IMR-90 (cell line): ENCODE data around the gene MPP2. TPM values are rescaled to one million over a fixed set of nuclear protein-coding genes. Genes with fewer than 3 reads are reported as not detected.

ENCODE experiments used
- ATAC-seq: fragments of 200-7000 bp; cut with Tn5 transposase; 2 replicates; pipeline ENCODE4 v1.9.1; 2020; ENCODE audit warnings: low read depth, mild to moderate bottlenecking, moderate library complexity
- BruUV-seq: library from RNA; stranded (reverse); fragments of 400-500 nt; replicated peaks from 2 replicates; lab custom pipeline; 2021; lab: Mats Ljungman, UMichigan
- CTCF ChIA-PET: fragments of 300-600 bp; formaldehyde crosslinking; extraction: SDS; loops from one replicate; lab custom pipeline; 2021; ENCODE audit warnings: antibody characterized with exemption; lab: Yijun Ruan, JAX
- POLR2A ChIA-PET: fragments of 300-600 bp; sonication (Branson Sonifier 250); formaldehyde crosslinking; loops from one replicate; lab custom pipeline; 2022; ENCODE audit warnings: antibody characterized with exemption; ENCODE audit not compliant: unreplicated experiment; lab: Charles Lee
- DNase-seq: peaks from one replicate; pipeline ENCODE4 v3.0.0; 2013
- H2AFZ ChIP-seq: replicated peaks from 2 replicates; pipeline ENCODE3; 2013; ENCODE audit warnings: low read length, mild to moderate bottlenecking; ENCODE audit not compliant: poor library complexity
- H2AK5ac ChIP-seq: 2 replicates; pipeline ENCODE4 v1.6.1; 2013; ENCODE audit warnings: low read depth, low read length, inconsistent platforms
- H2AK9ac ChIP-seq: replicated peaks from 2 replicates; pipeline ENCODE3; 2013; ENCODE audit warnings: mild to moderate bottlenecking, low read depth, low read length, moderate library complexity; ENCODE audit not compliant: poor library complexity
- H2BK120ac ChIP-seq: 2 replicates; pipeline ENCODE4 v1.6.1; 2013; ENCODE audit warnings: low read depth, low read length, inconsistent platforms
- H2BK15ac ChIP-seq: 3 replicates; pipeline ENCODE4 v1.6.1; 2013; ENCODE audit warnings: low read depth, low read length, inconsistent platforms
- H2BK20ac ChIP-seq: 2 replicates; pipeline ENCODE4 v1.6.1; 2013; ENCODE audit warnings: low read depth, mild to moderate bottlenecking, inconsistent platforms, low read length, moderate library complexity
- H2BK5ac ChIP-seq: 2 replicates; pipeline ENCODE4 v1.6.1; 2013; ENCODE audit warnings: mild to moderate bottlenecking, low read depth, low read length, inconsistent platforms; ENCODE audit not compliant: poor library complexity, severe bottlenecking
- H3K14ac ChIP-seq: replicated peaks from 2 replicates; pipeline ENCODE4 v1.6.1; 2013; ENCODE audit warnings: low read depth, low read length, inconsistent platforms
- H3K18ac ChIP-seq: 2 replicates; pipeline ENCODE4 v1.6.1; 2013; ENCODE audit warnings: low read depth, low read length, control low read depth
- H3K23ac ChIP-seq: 2 replicates; pipeline ENCODE4 v1.6.1; 2013; ENCODE audit warnings: low read depth, low read length, inconsistent platforms
- H3K27ac ChIP-seq: 2 replicates; pipeline ENCODE4 v1.5.1; 2013; ENCODE audit warnings: mild to moderate bottlenecking, control low read depth, low read length; ENCODE audit not compliant: insufficient read depth
- H3K27me3 ChIP-seq: 2 replicates; pipeline ENCODE4 v1.6.1; 2013; ENCODE audit warnings: low read length; ENCODE audit not compliant: control insufficient read depth, insufficient read depth
- H3K36me3 ChIP-seq: 2 replicates; pipeline ENCODE4 v1.6.1; 2013; ENCODE audit warnings: low read length, mixed read lengths; ENCODE audit not compliant: control insufficient read depth, insufficient read depth
- H3K4ac ChIP-seq: 2 replicates; pipeline ENCODE4 v1.6.1; 2013; ENCODE audit warnings: low read depth, low read length, inconsistent platforms
- H3K4me1 ChIP-seq: 2 replicates; pipeline ENCODE4 v1.6.1; 2013; ENCODE audit warnings: low read length, mixed read lengths; ENCODE audit not compliant: control insufficient read depth, insufficient read depth
- H3K4me2 ChIP-seq: 2 replicates; pipeline ENCODE4 v1.6.1; 2013; ENCODE audit warnings: low read depth, mild to moderate bottlenecking, control low read depth, low read length, moderate library complexity
- H3K4me3 ChIP-seq: 2 replicates; pipeline ENCODE4 v1.5.1; 2013; ENCODE audit warnings: low read depth, mild to moderate bottlenecking, control low read depth, low read length, moderate library complexity; ENCODE audit not compliant: insufficient read depth
- H3K56ac ChIP-seq: 2 replicates; pipeline ENCODE4 v1.6.1; 2013; ENCODE audit warnings: low read length, inconsistent platforms; ENCODE audit not compliant: insufficient read depth; ENCODE audit errors: extremely low read depth
- H3K79me1 ChIP-seq, 2 experiments: 2 replicates each; pipeline ENCODE4 v1.6.1; 2013; ENCODE audit warnings: low read length in 2 of 2, inconsistent platforms in 1 of 2, low read depth in 1 of 2
- H3K9ac ChIP-seq: 2 replicates; pipeline ENCODE4 v1.6.1; 2013; ENCODE audit warnings: low read depth, low read length, control low read depth
- H3K9me1 ChIP-seq: 2 replicates; pipeline ENCODE4 v1.6.1; 2013; ENCODE audit warnings: low read length, inconsistent platforms; ENCODE audit not compliant: insufficient read depth
- H3K9me3 ChIP-seq: 2 replicates; pipeline ENCODE4 v1.6.1; 2013; ENCODE audit warnings: low read length; ENCODE audit not compliant: control insufficient read depth, insufficient read depth
- H4K20me1 ChIP-seq: 2 replicates; pipeline ENCODE4 v1.6.1; 2013; ENCODE audit warnings: low read length, inconsistent platforms; ENCODE audit not compliant: insufficient read depth
- H4K5ac ChIP-seq: 2 replicates; pipeline ENCODE4 v1.6.1; 2013; ENCODE audit warnings: mild to moderate bottlenecking, low read depth, low read length, control low read depth
- H4K8ac ChIP-seq, 2 experiments: 2 replicates each; pipeline ENCODE4 v1.6.1; 2013; ENCODE audit warnings: low read depth in 2 of 2, low read length in 2 of 2, control low read depth in 1 of 2, inconsistent platforms in 1 of 2
- H4K91ac ChIP-seq: 2 replicates; pipeline ENCODE4 v1.6.1; 2013; ENCODE audit warnings: low read depth, low read length, inconsistent platforms; ENCODE audit not compliant: insufficient read depth
- BHLHE40 ChIP-seq: fragments of 150-350 bp; IDR thresholded peaks from 2 replicates; pipeline ENCODE4 v1.6.1; 2016; ENCODE audit warnings: mild to moderate bottlenecking, low read depth, low read length
- FOS ChIP-seq: fragments of 150-350 bp; IDR thresholded peaks from 2 replicates; pipeline ENCODE4 v1.6.1; 2016; ENCODE audit warnings: low read depth, low read length
- MAFK ChIP-seq: IDR thresholded peaks from 2 replicates; pipeline ENCODE4 v1.6.1; 2012; ENCODE audit warnings: low read depth, low read length, improper control_type of control experiment
- MAZ ChIP-seq: IDR thresholded peaks from 2 replicates; pipeline ENCODE4 v1.6.1; 2012; ENCODE audit warnings: low read depth, mild to moderate bottlenecking, low read length, improper control_type of control experiment, moderate library complexity, borderline replicate concordance
- RCOR1 ChIP-seq: IDR thresholded peaks from 2 replicates; pipeline ENCODE4 v1.6.1; 2012; ENCODE audit warnings: mild to moderate bottlenecking, low read length, improper control_type of control experiment; ENCODE audit not compliant: insufficient replicate concordance
- WGBS, 2 experiments: methylation state at CpG; one replicate each; pipeline versions ENCODE4 v1.1.5 to v1.1.7; 2013; ENCODE audit warnings: missing lambda C conversion rate in 2 of 2; ENCODE audit not compliant: insufficient read length in 1 of 2; ENCODE audit errors: extremely low coverage in 2 of 2; 5-methylcytosine and 5-hydroxymethylcytosine counted together
- dilution Hi-C: fragments of 300-500 bp; cut with HindIII; formaldehyde crosslinking; loops from one replicate; pipeline ENCODE4 v1.14.3; 2018; ENCODE audit warnings: low sequenced_read_pairs; ENCODE audit not compliant: unreplicated experiment
- in situ Hi-C: fragments of 300-500 bp; cut with MboI; formaldehyde crosslinking; loops from 3 replicates; pipeline ENCODE4 v1.14.3; 2019; ENCODE audit warnings: low sequenced_read_pairs, inconsistent platforms, mixed read lengths
- intact Hi-C: fragments of 100-400 bp; cut with micrococcal nuclease; formaldehyde crosslinking; loops from 2 replicates; pipeline ENCODE4 v1.10.0; 2022
- polyA plus RNA-seq, 3 experiments: library from polyadenylated mRNA; depleted of rRNA; stranded (reverse); fragments of >200 nt; gene quantifications; 2 replicates each; pipeline ENCODE4 v1.2.3, GENCODE V29; 2012; ENCODE audit warnings: low replicate concordance in 1 of 3
- total RNA-seq: library from RNA; depleted of rRNA; stranded (reverse); fragments of >200 nt; gene quantifications from 2 replicates; pipeline ENCODE4 v1.2.3, GENCODE V29; 2012

MPP2 gene
- total and polyA plus RNA-seq, 2 of the 4 experiments (the other 2 are of a cell fraction): 3.2 to 3.8 TPM

GRCh38 chr17:43909537-43910231, 2.3 kb upstream of the MPP2 start:
- Histone ChIP-seq H2BK15ac (no peak overlapping the region), H3K36me3 (no peaks in the 10 kb centered on the region), H2BK20ac (no peak overlapping the region), H4K91ac (no peak overlapping the region), H3K4me3 (no peak overlapping the region), H3K4ac (no peak overlapping the region), H3K9me3 (no peaks in the 10 kb centered on the region), H4K5ac (no peak overlapping the region), H2BK120ac (no peak overlapping the region), H3K27me3 (peaks cover 34% of the 10 kb centered on the region), H2AK9ac (no peak overlapping the region), H3K9me1 (no peaks in the 10 kb centered on the region), H3K4me1 (peaks cover 6% of the 10 kb centered on the region), H2AFZ (no peak overlapping the region), H2BK5ac (no peak overlapping the region), H3K9ac (no peak overlapping the region), H3K18ac (no peak overlapping the region), H3K56ac (no peak overlapping the region), H3K4me2 (no peak overlapping the region), H3K79me1 (no peaks in the 10 kb centered on the region), H3K23ac (no peak overlapping the region), H2AK5ac (no peak overlapping the region), H4K8ac (no peak overlapping the region), H3K14ac (no peak overlapping the region), H3K27ac (no peak overlapping the region), H4K20me1 (peaks cover 8% of the 10 kb centered on the region)
- WGBS, 2 experiments: 14% methylated on average over 1 of the region's 7 CpGs; no CpG with 5 or more reads in 1 of the 2 experiments
- TF ChIP-seq MAFK (no peak), RCOR1 (no peak), FOS (no peak), BHLHE40 (no peak), MAZ (no peak)
- ChIA-PET CTCF (interaction anchor here (1.0 to 1.2 kb wide), 4 partner anchors 16 to 94 kb away, joined by 3 to 10 read pairs (median 4); no protein-coding TSS in a partner anchor), POLR2A (no interaction called here)
- dilution Hi-C loops (no loop called here), in situ Hi-C loops (no loop called here), intact Hi-C loops (no loop called here)
- ATAC-seq (no peak), DNase-seq (no peak)
- BruUV-seq: no TSS peak
